Measurements from ENCODE around the gene SPEF1.
"Not testable (repeated sequence)": the region's sequence is repeated elsewhere in the genome, so short reads cannot be mapped to it uniquely, and the experiment has no call there.

The SPEF1 gene

GRCh38 chr20:3804781-3805180 lies 23.5 kb upstream of the SPEF1 start:
- DNase-seq, result no peak

DNA sequence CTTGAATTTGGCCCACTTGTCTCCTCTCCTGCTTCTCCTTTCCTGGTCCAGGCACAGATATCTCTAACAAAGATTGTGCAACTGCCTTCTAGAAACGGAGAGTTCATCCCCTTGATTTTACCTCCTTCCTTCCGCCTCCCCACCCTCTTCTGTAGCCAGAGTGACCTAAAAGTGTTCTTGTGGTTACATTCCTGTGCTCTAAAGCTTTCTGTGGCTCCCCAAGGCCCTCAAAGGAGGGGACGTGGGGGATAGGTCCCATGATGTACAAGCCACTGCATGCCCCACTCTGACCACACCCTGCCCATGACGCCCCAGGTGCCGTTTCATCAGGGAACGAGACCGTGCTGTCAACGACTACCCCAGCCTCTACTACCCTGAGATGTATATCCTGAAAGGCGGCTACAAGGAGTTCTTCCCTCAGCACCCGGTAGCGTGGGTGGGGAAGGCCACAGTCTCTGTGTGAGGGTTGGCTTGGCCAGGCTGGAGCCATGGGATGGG lies 23.1 kb upstream of the SPEF1 start:
- DNase-seq, result no peak

- DNase-seq, result no peak
Observed at GRCh38 chr20:3803854-3804253, 22.6 kb upstream of the SPEF1 start.

DNA sequence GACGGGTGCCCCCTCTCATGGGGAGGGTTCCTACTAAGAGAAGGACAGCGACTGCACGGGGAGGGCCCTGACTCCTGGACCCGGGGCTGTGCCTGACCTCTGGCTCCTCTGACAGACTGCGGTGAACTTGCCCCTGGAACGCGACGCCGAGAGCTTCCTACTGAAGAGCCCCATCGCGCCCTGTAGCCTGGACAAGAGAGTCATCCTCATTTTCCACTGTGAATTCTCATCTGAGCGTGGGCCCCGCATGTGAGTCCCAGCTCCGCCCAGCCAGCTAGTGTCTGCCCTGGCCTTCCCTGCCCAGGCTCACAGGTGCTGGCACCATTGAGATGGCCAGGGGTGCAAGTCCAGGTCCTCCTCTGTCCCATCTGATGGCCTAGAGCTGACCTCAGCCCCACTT lies 22.0 kb upstream of the SPEF1 start:
- DNase-seq, result no peak

DNA sequence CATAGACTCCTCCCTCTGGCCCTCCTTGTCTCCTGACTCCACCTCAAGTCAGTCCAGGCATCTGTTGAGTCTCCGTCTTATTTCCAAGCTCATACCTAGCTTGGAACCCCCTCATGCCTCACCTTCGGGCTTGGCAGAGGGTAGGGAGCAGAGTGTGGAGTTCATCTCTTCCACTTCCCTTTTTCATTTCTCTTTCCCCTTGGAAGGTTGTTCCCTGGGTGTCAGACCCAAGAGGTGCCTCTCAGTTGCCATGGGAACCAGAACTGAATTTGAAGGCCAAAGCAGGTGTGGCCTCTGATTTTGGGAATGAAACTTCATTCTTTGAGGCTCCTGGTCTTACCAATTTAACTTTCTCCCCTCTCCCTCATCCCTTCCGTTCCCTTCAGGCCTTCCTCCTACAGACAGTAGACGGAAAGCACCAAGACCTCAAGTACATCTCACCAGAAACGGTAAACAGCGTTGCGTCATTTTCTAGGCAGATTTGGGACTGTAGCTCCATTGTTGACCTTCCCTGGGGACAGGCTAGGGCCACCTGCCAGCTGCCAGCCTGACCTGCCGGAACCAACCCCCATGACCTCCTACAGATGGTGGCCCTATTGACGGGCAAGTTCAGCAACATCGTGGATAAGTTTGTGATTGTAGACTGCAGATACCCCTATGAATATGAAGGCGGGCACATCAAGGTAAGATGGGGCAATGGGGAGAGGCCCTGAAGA lies 21.4 kb upstream of the SPEF1 start:
- no peak for DNase-seq

- DNase-seq, result no peak
Observed at GRCh38 chr20:3801846-3802245, 20.6 kb upstream of the SPEF1 start.

DNA sequence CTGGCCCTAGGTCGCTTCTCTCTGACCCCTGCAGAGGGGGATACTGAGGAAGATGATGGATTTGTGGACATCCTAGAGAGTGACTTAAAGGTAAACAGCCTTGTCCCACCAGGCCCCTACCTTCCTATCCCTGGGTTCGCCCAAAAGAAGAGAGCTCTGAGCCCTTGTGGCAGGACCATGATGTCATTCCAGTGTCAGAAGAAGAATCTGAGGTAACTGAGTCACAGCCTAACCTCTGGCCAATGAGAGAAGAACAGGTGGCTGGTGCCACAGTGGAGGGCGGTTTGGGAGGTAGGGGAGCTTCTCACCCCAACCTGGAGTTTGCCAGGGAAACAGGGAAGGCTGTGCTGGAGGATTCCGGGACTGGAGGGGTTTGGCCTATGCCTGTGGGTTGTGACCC lies 20.1 kb upstream of the SPEF1 start:
- no peak for DNase-seq

GRCh38 chr20:3800878-3801260 lies 19.6 kb upstream of the SPEF1 start:
- no peak for DNase-seq

GRCh38 chr20:3800256-3800877 lies 19.1 kb upstream of the SPEF1 start:
- no peak for DNase-seq

DNA sequence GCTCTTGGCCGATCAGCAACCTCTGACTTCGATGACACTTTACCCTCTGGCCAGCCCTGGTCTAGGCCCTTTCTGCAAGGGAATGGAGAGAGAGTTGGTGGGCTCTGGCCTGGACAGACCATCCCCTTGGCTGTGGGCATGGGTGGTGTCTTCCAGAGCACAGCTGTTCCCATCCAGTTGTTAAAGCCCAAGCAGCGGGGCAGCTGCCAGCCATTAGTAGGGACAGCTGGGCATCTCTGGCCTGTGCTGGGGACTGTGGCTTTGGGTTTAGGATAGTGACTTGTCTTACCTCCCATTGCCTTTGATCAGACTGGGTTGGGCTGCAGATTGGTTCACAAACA lies 17.6 kb upstream of the SPEF1 start:
- DNase-seq, result no peak

GRCh38 chr20:3798373-3798768 lies 17.1 kb upstream of the SPEF1 start:
- DNase-seq, result no peak

- peak; percentile 68 for DNase-seq
Observed at GRCh38 chr20:3797592-3798372, 16.5 kb upstream of the SPEF1 start.

GRCh38 chr20:3797226-3797545 lies 15.9 kb upstream of the SPEF1 start:
- DNase-seq, result no peak

DNA sequence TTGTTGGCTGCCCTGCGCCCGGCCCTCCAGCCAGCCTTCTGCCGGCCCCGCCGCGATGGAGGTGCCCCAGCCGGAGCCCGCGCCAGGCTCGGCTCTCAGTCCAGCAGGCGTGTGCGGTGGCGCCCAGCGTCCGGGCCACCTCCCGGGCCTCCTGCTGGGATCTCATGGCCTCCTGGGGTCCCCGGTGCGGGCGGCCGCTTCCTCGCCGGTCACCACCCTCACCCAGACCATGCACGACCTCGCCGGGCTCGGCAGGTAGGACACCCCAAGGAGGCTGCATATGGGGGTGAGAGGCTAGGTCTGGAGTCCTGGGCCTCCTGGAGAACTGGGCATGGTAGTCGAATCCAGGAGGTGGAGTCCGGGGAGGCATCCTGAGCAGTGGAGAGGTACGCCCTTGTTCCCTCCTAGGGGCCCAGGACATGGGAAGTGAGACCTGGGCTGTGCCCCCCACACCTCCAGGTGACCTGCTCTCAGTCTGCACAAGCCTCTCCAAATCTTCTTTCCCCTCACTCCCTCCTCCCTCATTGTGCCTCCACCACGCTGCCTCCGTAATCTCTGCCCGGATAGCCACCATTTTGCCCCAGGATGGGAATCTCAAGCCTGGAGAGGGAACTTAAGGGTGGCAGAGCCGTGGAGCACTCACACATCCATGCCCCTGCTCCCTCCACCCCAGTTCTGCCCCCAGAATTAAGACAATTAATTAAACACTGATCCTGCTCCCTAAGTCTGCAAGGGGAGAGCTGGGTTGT lies 15.4 kb upstream of the SPEF1 start:
- DNase-seq, result no peak

DNA sequence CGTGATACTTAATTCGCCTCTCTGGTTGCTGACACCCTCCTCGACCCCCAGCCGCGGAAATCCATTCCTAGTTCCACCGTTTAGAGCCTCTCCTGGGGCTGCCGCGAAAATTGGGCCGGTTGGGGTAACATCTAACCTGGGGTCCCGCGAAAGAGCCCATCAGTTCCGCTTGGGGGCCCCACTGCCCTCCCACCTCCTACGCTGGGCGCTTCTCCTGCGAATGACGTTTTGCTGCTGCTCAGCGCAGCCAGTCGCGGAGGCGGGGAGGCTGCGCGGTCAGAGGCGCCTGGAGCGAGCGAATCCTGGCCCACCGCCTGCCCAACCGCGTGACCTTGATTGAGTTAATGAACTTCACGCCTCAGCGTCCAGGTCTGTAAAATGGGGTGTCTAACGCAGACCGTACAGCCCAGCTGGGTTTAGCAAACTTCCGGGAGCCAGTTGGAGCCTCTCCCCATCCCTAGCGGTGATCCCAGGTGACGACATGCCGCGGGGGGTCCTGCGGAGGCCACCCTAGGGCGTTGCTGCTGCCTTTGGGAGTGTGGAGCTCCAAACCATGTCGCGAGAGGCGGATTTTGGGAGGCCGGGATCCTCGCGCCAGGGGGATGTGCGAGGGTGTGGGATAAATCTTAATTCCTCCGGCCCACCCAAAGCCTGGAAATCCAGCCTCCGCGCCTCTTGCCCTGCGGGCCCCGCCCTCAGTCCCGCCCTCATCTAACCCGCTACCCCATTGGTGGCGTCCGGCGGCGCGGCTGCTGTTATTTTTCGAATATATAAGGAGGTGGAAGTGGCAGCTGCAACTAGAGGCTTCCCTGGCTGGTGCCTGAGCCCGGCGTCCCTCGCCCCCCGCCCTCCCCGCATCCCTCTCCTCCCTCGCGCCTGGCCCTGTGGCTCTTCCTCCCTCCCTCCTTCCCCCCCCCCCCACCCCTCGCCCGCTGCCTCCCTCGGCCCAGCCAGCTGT lies 14.5 kb upstream of the SPEF1 start, which contains the start of gene CDC25B:
TSS of gene CDC25B (plus strand) at position 800 of the 958 bp plus-strand sequence. CDS start 222 bp downstream, outside the sequence.
- DNase-seq, result peak; percentile 95

- no peak for DNase-seq
Observed at GRCh38 chr20:3794701-3795420, 13.6 kb upstream of the SPEF1 start.

GRCh38 chr20:3794168-3794567 lies 12.9 kb upstream of the SPEF1 start:
- not testable (repeated sequence) for DNase-seq

DNA sequence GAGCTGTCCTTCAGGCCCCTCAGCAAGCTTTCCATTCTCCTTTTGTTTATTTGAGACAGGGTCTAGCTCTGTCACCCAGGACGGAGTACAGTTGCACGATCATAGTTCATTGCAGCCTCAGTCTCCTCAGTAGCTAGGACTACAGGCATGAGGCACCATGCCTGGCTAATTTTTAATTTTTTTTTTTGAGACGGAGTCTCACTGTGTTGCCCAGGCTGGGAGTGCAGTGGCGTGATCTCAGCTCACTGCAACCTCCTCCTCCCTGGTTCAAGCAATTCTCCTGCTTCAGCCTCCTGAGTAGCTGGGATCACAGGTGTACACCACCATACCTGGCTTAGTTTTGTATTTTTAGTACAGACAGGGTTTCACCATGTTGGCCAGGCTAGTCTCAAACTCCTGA lies 8.0 kb upstream of the SPEF1 start:
- not testable (repeated sequence) for DNase-seq

DNA sequence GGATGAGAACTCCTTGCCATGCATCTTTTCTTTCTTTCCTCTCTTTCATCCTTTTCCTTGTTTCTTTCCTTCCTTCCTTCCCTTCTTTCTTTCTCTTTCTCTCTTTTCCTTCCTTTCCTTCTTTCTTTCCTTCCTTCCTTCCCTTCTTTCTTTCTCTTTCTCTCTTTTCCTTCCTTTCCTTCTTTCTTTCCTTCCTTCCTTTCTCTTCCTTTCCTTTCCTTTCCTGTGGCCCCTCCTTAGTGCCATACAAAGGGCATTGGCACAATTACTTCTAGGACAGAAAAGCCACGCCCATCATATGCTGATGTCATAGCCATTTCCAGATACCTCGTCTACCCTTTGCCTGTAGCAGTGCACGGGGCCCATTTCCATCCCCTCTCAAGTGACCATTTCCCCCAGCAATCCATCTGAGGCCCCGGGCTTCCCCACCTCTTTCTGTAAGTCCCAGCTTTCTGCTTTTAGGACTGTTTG lies 7.5 kb upstream of the SPEF1 start:
- DNase-seq, result no peak

GRCh38 chr20:3787324-3788014 lies 6.2 kb upstream of the SPEF1 start:
- no peak for DNase-seq

Data from activated CD4-positive, alpha-beta T cell treated with anti-CD3 and anti-CD28 coated beads, Interleukin-2, Interleukin-6, amounts not matched to agents 100 ng/mL and 50 ng/mL, durations not matched to agents 16 hours and 8 hours (primary cell).